Neural crest cell (in vitro differentiated cells): Measurements from ENCODE around the gene CEBPG. TPM values are rescaled to one million over a fixed set of nuclear protein-coding genes. Genes with fewer than 3 reads are reported as not detected.

Source experiments
- DNase-seq: peaks from one replicate; pipeline ENCODE4 v3.0.0; 2021; ENCODE audit warnings: low read depth, mixed read lengths, low spot score
- H3K27ac Mint-ChIP-seq: one replicate; pipeline ENCODE4 v1.8.0; 2021; ENCODE audit warnings: mild to moderate bottlenecking, mixed read lengths; ENCODE audit not compliant: unreplicated experiment
- H3K27me3 Mint-ChIP-seq: 2 replicates; pipeline ENCODE4 v1.8.0; 2021; ENCODE audit warnings: low read depth, mild to moderate bottlenecking, mixed read lengths
- H3K36me3 Mint-ChIP-seq: 2 replicates; pipeline ENCODE4 v1.8.0; 2021; ENCODE audit warnings: low read depth, mild to moderate bottlenecking, mixed read lengths
- H3K4me1 Mint-ChIP-seq: 2 replicates; pipeline ENCODE4 v1.8.0; 2021; ENCODE audit warnings: mixed read lengths
- H3K4me3 Mint-ChIP-seq: one replicate; pipeline ENCODE4 v1.8.0; 2021; ENCODE audit warnings: mild to moderate bottlenecking, mixed read lengths
- H3K9me3 Mint-ChIP-seq: 2 replicates; pipeline ENCODE4 v1.8.0; 2021; ENCODE audit warnings: mixed read lengths
- CTCF ChIP-seq: fragments of 200-600 bp; sonication (generic); conservative IDR thresholded peaks from 2 replicates; pipeline ENCODE4 v1.5.0; 2021; ENCODE audit warnings: antibody characterized with exemption, mild to moderate bottlenecking
- total RNA-seq: library from RNA; stranded (reverse); gene quantifications from 2 replicates; pipeline ENCODE4 v1.2.1, GENCODE V29; 2021

The CEBPG gene
- total RNA-seq, 1 donor from 2014 or later = 41.9 TPM

- peak; percentile 83 for TF ChIP-seq CTCF
- Mint-ChIP-seq H3K27ac (peak overlapping the region; percentile 78), H3K27me3 (peaks cover 3% of the 10 kb centered on the region), H3K4me1 (peaks cover 6% of the 10 kb centered on the region), H3K4me3 (peak overlapping the region; percentile 10), H3K36me3 (no peaks in the 10 kb centered on the region), H3K9me3 (no peaks in the 10 kb centered on the region)
- peak; percentile 82 for DNase-seq
These were observed 57.3 kb downstream of the CEBPG start for GRCh38 chr19:33430674-33431277.

GRCh38 chr19:33432015-33432414, 58.5 kb downstream of the CEBPG start:
- Mint-ChIP-seq H3K36me3 (no peaks in the 10 kb centered on the region), H3K27ac (no peak overlapping the region), H3K9me3 (no peaks in the 10 kb centered on the region), H3K4me1 (peaks cover 6% of the 10 kb centered on the region), H3K27me3 (peaks cover 3% of the 10 kb centered on the region), H3K4me3 (no peak overlapping the region)
- no peak for TF ChIP-seq CTCF
- DNase-seq = no peak

Other genes starting within 250 kb of the CEBPG start
- not detected in 2 replicates for gene WDR88, start 241.6 kb upstream of the CEBPG start, total RNA-seq
- gene LRP3, start 179.4 kb upstream of the CEBPG start, total RNA-seq = 79.6 and 85.6 TPM in 2 replicates
- gene SLC7A10, start 147.9 kb upstream of the CEBPG start, total RNA-seq = 0.96 and 1.4 TPM in 2 replicates
- 1.5 and 1.7 TPM in 2 replicates for gene CEBPA, start 71.2 kb upstream of the CEBPG start, total RNA-seq
- gene PEPD, start 148.1 kb downstream of the CEBPG start, total RNA-seq = 39.0 and 43.7 TPM in 2 replicates
- gene CHST8, start 248.2 kb downstream of the CEBPG start, total RNA-seq = 0.52 and 0.96 TPM in 2 replicates